Activated naive CD4-positive, alpha-beta T cell treated with anti-CD3 and anti-CD28 coated beads, Interleukin-2, amount 50 U/mL, for 16 hours (primary cell): Measurements from ENCODE around the gene LEPROT.

ENCODE experiments used
- DNase-seq: peaks from one replicate; pipeline ENCODE4 v3.0.0-alpha.2; 2020

Gene LEPROT

GRCh38 chr1:65412984-65413375 is 7.5 kb upstream of the LEPROT start:
- no peak for DNase-seq

GRCh38 chr1:65414538-65414937 is 5.9 kb upstream of the LEPROT start:
- no peak for DNase-seq

GRCh38 chr1:65416767-65417166 is 3.7 kb upstream of the LEPROT start:
- DNase-seq, result no peak

DNA sequence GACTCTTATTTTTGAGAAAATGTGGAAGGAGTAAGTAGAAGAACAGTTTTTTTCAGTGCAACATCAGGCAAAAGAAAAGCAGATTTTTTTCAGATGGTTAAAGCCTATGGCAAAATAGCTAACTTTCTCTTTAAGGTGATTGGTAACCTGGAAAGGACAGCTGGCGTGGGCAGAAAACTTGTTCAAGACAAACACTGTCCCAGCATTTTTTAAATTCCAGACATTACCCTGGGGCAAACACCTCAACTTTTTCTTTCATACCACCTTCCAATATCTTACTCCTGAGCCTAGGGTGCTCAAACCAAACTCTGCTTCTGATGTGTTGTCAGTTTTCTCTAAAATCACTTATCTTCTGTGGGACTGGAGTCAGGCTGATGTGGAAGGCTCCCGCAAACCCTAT is 2.7 kb upstream of the LEPROT start:
- DNase-seq, result no peak

DNA sequence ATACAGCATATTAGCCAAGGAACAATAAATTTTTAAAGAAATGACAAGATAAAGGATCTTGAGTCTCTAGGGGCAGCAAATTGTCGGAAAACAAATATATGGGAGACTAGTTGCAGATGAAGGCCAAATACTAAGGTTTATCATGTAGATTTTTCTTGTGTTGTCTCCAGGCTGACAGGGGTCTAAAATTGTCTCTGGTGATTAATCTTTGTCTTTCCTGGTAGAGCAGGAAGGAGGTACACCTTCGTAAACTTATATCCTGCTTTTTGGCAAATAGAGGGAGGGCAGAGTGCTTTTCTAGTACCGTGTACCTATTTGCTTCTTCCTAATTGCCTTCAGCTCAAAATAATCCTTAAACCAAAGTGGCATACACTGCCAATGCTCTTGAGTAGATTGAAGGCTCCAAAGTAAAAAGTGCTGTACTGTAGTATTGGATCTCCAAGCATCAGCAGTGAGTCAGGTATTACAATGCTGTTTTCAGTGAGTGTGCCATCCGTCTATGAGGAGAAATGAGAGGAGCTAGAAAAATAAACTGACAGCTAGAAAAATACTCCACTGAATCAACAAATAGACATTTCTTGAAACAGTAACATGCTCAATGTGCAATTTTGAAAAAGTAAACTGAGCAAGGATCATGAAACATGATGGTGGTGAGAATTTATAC is 1.8 kb upstream of the LEPROT start:
- no peak for DNase-seq

DNA sequence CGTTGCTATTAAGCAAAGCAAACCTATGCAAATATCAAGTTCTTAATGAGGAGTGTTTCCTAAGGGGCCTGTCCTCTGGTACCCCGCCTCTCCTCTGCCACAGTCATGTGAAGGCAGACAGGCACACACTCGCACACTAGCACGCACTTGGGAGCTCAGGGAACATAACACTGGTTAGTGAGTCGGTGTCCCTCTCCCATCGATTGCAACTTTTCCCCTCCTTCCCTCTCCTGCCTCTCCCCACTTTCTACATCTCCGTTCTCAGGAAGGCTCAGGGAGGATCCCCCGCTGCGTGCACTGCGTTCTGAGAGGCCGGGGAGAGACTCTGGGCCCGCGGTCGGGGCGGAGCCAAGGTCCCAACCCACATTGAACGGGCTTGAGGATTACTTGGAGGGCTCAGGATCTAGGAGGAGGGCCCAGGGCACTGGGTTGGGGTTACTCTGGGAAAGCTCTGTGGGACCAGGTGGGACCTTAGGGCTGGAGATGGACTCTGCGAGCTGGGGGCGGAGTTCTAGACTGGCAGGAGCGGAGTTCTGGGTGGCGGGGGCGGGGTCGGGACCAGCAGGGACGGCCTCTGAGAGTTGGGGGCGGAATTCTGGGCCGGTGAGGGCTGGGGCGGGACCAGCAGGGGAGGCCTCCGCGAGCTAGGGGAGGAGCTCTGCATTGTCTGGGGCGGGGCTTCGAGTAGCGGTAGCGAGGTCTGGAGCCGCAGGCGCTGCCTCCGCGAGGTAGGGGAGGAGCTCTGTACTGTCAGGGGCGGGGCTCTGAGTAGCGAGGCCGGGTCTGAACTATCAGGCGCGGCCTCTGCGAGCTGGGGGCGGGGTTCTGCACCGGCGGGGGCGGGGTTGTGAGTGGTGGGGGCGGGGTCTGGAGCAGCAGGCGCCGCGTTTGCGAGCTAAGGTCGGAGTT is 533 bp upstream of the LEPROT start:
- DNase-seq, result peak; percentile 99

- DNase-seq, result no peak
Observed at GRCh38 chr1:65421351-65422025, 1.0 kb downstream of the LEPROT start.

DNA sequence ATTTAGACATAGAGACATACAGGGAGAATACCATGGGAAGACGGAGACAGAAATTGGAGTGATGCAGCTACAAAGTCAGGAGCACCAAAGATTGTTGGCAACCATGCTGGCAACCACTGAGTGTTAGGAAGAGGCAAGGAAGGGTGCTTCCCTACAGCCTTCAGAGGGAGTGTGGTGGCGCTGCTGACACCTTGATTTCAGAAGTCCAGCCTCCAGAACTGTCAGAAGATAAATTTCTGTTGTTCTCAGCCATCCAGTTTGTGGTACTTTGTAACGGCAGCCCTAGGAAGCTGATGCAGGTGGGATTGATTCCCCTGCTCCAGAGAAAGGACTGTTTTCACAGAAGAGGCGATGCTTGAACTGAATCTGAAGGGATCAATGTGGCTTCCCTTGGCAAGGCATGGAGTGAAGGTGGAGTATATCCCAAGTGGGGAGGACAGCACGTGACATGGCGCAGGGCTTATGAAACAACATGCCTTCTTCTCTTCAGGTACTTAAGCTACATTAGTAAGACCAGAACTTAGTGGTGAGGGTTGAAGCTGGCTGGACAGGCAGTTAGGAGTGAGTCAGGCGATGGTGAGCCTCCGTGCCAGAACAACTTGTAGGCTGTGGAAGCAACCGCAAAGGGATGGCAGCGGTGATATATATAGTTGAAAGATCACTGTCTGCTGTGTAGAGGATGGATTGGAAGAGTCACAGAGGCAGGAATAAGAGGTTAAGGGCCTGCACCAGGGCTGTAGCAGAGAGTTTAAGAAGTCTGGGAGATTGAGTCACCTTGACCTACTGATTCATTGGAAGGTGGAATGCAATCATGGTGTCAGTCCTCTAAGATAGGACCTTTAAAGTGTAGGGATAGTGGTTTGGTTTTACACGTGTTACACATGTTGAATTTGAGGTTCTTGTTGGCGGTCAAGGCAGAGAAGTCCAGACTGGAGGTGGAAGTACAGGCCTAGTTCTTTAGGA is 2.1 kb downstream of the LEPROT start:
- no peak for DNase-seq

GRCh38 chr1:65423884-65424572 is 3.6 kb downstream of the LEPROT start:
- no peak for DNase-seq

DNA sequence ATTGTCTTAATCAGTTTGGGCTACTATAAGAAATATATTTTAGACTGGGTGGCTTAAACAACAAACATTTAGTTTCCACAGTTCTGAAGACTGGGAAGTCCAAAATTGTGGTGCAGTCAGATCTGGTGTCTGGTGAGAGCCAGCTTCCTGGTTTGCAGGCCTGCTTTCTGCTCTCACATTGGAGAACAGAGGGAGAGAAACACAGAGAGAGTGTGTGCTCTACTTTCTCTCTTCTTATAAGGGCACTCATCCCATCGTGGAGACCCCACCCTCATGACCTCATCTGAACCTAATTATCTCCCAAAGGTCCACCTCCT is 4.1 kb downstream of the LEPROT start:
- no peak for DNase-seq

GRCh38 chr1:65425006-65425405 is 4.5 kb downstream of the LEPROT start:
- no peak for DNase-seq

GRCh38 chr1:65425697-65426096 is 5.2 kb downstream of the LEPROT start:
- DNase-seq, result no peak

GRCh38 chr1:65429078-65429477 is 8.6 kb downstream of the LEPROT start:
- no peak for DNase-seq

GRCh38 chr1:65429806-65430205 is 9.3 kb downstream of the LEPROT start:
- no peak for DNase-seq

GRCh38 chr1:65431111-65431705 is 10.7 kb downstream of the LEPROT start:
- DNase-seq, result no peak

DNA sequence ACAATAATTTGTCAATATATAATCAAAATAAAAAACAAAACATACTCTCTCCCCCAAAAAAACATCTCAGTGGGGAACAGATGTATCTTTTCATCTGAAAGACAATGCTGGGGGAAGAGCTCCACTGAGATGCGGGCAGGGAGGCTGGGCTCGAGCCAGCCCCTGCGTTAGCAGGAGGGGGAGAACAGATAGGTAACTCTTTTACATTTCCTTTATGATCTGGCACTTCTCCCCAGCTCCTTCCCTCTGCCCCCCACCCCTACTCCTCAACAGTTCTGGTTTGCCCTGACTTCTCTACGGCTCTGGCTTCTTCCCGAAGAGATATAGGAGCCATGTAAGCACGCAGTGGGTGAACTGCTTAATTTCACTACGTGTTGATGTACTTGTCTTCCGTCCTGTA is 12.4 kb downstream of the LEPROT start:
- no peak for DNase-seq

DNA sequence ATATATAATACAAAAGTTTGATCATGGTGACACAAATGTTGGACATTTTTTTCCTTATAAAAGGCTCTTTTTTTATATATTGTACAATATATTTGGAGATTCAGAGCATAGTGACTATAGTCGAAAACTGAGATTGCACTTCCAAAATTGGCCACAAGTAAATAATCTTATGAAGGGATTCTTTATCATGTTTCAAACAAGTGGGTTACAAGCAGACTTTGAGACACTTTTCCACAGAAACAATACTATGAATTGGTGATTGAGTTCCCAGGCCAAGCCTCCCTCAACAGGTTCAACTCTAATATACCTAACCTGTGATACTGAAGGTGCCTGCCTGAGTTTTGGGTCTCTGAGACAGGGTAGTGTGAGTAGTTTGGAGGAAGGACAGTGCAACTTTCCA is 13.8 kb downstream of the LEPROT start:
- no peak for DNase-seq

- DNase-seq, result no peak
Observed at GRCh38 chr1:65434760-65435159, 14.3 kb downstream of the LEPROT start.

DNA sequence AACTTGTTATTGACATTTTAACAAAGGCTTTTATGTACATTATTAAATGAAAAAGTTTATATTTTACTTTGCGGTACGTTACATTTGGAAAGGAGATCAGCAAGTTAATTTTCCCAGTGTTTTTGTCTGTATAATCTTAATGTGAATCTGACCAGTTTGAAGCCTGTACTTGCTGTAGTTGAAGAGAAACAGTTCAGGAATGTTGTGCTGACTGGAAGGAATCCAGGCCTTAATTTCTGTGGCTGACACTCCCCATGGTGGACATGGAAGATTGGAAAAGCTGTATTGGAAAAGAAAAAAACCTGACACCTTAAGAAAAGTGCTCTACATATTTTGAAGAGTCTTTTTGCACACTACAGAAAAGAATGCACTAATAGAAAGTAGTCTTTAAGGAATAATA is 15.5 kb downstream of the LEPROT start:
- DNase-seq, result no peak

DNA sequence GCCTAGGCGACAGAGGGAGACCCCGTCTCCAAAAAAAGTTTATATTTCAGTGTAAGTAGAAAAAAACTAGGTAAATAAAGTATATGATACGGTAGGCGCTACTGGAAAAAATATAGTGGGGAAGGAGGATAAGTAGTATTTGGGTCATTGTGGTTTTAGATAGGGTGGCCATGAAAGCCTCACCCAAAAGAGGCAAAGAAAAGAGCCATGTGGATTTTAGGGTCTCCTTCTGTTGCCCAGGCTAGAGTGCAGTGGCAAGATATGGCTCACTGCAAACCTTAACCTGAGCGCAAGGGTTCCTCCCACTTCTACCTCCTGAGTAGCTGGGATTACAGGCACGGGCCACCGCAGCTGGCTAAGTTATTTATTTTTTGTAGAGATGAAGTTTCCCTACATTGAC is 17.1 kb downstream of the LEPROT start:
- no peak for DNase-seq

DNA sequence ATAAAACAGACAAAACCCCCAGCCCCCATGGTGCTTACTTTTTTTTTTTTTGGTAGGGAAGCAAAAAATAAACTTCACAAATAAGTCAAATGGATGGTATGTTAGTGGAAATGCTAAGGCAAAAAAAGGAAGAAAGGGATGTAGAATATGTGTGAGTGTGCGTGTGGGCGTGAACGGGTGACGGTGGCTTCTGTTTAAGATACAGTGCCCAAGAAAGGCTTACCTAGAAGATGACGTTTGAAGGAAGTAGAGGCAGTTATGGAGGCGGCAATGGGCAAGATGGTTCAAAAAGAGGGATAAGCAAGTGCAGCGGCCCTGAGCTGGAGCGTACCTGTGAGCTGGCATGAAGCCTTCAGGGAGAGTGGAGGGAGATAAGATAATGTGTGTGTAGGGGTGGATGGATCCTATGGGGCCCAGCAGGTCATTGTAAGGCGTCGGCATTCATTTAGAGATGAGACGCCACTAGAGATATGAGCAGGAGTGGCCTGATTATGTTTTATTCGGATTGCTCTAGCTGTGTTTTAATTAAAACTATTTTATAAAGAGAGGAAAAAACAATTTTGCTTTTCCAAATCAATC is 19.9 kb downstream of the LEPROT start:
- DNase-seq, result no peak
